GM18505 (cell line): ENCODE data around the gene DBNDD2.

Experiments used
- ATAC-seq: cut with Tn5 transposase; IDR thresholded peaks from one replicate; pipeline ENCODE4 v1.9.1; 2021; ENCODE audit not compliant: unreplicated experiment
- POLR2A ChIP-seq: IDR thresholded peaks from 4 replicates; pipeline ENCODE4 v1.6.1; 2011; ENCODE audit warnings: borderline replicate concordance; ENCODE audit not compliant: insufficient read depth, insufficient read length; ENCODE audit errors: extremely low read depth

Gene DBNDD2, protein sequence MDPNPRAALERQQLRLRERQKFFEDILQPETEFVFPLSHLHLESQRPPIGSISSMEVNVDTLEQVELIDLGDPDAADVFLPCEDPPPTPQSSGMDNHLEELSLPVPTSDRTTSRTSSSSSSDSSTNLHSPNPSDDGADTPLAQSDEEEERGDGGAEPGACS

DNA sequence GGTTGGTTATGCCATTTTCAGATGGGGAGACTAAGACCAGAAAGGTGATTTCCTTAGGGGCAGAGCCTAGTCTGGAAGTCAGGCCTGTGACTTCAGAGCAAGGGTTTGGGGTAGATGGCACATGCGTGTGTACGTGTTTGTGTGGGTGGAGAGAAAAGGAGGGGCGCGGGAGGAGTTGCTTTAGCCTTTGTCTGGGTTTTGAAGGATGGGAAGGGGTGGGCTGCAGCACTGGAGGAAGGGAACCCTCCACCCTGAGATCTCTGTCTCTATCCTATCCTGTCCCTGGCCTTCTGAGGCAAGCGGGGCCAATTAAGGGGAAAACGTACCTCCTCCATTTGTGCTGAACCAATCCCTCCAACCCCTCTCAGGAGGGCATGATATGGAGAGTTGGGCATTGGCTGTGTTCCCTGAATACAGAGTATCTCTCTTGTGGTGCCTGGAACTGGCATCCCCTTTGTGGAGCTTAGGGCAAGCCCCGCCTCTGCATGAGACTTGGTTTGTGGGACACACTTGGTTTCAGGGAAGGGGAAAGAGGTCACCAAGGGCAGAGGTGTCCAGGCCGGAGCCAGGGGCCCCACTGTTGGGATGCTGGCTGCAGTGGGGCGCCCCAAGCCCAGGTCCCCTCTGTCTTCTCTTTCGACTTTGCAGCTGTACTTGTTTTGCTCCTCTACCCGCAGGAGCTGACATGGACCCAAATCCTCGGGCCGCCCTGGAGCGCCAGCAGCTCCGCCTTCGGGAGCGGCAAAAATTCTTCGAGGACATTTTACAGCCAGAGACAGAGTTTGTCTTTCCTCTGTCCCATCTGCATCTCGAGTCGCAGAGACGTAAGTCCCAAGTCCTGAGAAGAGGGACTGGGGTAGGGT, at the start of gene DBNDD2:
DBNDD2 (plus strand) TSS at position 507 of the 863 bp plus-strand sequence; CDS start at position 686, 179 bp downstream.
- no peak for TF ChIP-seq POLR2A
- ATAC-seq: no peak

DNA sequence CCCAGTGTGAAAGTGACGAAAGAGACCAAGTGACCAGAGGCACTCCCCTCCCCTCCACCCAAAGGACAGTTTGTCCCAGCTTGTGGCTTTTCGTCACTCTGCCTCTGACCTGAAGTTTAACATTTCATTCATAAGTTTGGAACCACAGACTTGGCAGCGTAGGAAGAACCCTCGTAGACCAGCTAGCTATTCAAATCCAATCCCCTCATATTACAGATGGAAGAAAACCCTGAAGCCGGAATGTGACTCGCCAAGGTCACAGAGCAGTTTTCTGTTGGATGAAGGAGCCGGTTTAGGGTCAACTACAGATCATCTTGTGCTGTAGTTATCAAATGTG, 49.1 kb upstream of the DBNDD2 start:
- TF ChIP-seq POLR2A: no peak
- ATAC-seq: no peak

DNA sequence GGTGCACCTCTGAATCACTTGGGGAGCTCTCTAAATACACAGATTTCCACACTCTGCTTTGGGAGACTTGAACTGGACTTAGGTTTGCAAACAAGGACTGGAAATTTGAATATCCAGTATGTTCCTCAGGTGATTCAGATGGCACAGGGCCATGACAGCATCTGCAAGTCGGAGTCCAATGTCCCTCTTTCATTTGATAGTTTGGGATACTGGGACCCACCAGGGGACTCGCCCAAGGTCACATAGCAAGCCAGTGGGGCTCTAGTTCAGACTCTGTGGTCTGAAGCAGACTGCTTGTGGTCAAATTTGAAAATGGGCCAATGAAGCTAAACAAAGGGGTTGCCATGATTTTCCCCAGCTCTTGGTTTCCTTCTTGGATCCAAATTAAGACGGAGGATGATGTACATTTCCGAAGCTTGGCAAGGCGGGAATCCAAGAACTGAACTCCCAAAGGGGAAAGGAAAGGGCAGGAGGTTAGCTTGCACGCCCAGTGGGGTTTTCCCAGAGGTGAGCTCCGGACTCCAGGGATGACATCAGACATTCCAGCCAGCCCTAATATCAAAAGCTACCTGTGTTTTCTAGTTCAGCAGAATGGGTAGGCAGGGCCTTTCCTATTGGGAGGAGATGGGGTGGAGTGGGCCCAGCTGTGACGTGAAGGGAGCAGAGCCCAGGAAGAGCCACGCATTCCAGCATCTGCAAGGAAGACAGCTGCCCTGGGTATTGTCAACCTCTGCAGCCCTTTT, 48.5 kb upstream of the DBNDD2 start:
- no peak for TF ChIP-seq POLR2A
- ATAC-seq: no peak

DNA sequence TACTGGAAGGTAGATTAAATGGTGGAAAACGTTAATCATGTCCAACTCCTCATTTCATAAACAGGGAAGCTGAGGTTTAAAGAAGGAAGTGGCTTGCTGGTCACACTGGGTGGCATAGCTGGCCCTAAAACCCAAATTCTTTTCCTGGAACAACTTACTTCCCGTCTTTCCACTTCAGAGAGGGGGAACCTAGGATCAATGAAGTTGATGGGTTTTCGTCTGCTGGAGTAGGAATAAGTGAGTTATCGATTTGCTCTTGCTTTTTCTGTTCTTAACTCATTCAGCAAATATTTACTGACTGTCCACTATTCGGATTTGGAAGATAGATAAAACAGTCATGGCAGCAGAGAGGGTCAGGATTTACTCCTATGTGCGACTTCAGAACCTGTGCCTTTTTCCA, 46.3 kb upstream of the DBNDD2 start:
- no peak for ATAC-seq
- TF ChIP-seq POLR2A: no peak

DNA sequence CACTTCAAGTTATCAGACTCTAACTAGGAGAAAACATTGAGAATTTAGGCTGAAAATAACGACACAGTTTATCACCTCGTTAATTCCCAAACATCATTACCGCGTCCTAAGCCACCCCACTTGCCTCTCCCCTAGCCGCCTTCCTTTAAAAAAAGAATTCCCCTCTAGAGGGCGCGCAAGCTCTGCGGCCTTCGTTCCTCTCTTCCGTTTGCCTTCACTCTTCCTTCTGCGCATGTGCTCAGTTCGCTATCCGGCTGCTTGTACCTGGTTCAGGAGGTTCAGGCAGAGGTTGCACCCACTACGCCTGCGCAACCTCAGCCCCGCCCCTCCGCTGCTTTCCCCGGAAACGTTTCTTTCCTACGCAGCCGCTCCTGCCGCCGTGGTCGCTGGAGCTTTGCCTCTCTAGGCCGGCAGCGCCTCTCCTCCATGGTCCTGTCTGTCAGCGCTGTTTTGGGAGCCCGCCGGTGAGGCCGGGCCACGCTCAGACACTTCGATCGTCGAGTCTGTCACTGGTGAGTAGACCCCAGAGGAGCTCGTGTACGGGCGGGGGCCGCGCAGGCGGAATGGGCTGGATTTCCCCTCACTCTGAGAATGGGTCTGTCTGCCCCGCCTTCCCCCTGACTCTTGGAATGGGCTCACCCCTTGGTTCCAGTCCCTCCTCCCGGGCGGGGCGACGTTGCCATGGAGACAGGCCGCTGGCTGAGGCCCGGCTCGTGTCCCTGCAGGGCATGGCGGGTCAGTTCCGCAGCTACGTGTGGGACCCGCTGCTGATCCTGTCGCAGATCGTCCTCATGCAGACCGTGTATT, 45.1 kb upstream of the DBNDD2 start, which contains the start of gene SYS1:
SYS1 (plus strand) TSS at position 353 of the 807 bp plus-strand sequence; CDS start at position 729, 376 bp downstream.
- TF ChIP-seq POLR2A: peak; percentile 88
- ATAC-seq: peak; percentile 82

DNA sequence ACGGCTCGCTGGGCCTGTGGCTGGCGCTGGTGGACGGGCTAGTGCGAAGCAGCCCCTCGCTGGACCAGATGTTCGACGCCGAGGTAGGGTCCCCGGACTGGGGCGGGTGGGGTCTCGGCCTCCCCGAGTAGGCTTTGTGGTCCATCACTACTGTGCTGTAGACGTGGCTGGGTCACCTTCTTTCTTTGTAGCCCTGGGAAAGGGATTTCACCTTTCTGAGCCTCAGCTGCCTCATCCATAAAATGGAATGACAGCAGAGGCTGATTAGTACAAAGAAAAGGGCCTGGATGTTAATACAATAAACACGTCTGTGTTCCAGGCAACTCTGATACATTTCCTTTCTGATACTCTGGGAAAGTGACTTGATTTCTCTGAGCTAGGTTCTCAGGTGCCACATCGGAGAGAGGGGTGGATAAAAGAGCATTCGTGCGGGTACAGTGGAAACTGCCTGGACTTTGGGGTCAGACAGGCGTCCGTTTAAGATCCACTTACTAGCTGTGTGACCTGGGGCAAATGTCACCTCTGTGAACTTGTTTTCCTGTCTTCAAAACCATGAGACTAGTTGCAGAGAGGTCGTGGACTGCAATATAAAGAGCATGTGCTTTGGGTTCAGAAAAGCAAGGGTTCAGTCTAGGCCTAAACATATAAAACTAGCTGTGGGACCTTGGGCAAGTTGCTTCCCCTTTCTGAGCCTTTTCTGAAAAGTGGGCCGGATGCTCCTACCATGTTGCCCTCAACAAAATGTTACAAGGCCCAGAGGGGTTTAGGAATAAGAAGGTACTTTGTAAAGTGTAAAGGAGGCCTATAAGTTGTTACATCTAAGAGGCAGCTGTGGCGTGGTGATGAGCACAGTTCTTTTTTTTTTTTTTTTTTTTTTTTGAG, 44.2 kb upstream of the DBNDD2 start:
- no peak for TF ChIP-seq POLR2A
- no peak for ATAC-seq

DNA sequence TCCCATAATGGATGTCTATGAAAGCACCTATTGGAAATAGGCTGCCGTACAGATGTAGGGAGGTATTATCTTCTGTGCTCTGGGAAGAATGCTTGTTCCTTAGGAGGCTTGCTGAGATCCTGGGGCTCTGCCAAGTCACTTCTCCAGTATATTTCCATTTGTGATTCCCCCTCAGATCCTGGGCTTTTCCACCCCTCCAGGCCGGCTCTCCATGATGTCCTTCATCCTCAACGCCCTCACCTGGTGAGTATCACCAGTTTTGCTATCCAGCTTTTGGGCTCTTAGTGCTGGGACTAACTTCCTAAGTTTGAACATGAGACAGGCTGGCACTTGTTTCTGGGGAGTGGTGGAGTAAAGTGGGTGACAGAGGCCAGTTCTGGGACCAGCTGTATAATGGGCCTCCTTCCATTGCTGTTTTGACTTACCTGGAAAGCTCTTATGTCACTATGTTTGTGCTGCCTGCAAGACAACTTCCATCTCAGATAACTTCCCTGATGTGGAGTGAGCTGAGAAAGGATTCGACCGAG, 42.6 kb upstream of the DBNDD2 start:
- no peak for TF ChIP-seq POLR2A
- ATAC-seq: no peak

DNA sequence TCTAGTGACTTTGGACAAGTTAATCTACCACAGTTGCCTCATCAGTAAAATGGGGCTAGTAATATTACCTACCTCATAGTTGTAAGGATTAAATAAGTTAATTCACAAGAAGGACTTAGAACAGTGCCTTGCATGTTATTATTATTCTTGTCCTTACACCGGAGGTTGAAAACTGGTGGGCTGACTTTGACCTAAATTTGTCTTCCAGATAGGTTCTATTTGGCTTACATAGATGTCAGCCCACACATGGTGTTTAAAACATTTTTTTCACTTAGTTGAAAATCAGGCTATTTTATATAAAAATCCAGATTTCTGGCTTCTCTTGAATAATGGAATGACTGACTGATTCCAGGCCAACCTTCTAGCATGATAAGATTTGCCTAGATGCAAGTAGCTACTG, 41.9 kb upstream of the DBNDD2 start:
- no peak for ATAC-seq

DNA sequence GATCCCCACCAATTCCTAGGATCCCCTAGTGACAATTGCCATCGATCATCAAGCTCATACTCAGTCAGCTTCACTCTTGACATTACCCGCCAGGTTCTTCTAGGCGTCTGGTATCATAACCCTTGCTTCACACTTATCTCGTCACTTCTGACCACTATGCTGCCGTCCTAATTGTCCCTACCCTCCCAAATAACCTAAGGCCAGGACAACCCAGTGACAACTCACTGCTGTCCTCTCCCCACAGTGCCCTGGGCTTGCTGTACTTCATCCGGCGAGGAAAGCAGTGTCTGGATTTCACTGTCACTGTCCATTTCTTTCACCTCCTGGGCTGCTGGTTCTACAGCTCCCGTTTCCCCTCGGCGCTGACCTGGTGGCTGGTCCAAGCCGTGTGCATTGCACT, 41.5 kb upstream of the DBNDD2 start:
- TF ChIP-seq POLR2A: no peak
- no peak for ATAC-seq

More for the DNA sequence above, 41.9 kb upstream of the DBNDD2 start:
- no peak for TF ChIP-seq POLR2A

DNA sequence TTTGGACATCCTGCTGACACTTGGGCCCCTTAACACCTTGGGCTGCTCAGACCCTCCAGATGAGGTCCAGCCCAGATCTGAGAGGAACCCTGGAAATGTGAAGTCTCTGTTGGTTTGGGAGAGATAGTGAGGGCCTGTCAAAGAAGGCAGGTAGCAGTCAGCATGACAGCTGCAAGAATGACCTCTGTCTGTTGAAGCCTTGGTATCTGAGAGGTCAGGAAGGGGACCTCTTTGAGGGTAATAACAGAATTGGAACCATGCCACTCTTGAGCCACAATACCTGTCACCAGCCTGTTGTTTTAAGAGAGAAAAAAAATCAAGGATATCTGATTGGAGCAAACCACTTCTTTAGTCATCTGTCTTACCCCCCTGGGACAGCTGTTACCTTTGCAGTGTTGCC, 41.0 kb upstream of the DBNDD2 start:
- TF ChIP-seq POLR2A: no peak
- ATAC-seq: no peak

DNA sequence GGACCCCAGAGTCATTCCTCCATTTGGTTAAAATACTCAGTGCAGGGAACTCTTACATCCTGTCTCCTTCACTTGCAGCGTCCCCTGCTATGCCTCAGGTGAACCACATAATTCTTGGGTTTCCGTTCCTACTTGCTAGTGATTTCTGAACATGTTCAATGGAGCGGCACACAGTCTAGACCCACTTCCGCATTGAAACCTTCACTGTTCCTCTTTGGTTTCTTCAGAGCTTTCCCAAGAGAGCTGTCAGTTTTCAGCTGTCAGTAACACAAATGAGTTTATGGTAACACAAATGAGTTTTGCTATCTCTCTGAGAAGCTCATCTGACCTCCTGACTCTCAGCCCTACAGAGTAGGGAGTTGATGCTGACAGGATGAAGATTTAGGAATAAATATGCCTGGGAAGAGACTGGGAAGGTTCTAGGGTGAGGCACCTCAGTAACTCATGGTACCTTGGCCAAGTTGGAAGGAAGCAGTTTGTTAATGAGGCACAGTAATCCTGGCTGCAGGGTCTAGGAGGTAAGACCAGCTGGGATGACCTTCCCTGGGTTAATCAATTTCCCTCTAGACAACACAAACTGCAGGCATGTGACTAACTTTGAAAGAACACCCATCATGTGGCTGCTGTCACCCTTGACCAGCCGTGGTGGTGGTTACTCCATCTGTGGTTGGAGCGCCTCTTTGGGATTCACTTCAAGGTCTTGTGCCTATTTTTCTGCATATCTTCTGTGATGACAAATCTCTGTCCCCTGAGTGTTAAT, 39.7 kb upstream of the DBNDD2 start:
- peak; percentile 67 for ATAC-seq
- no peak for TF ChIP-seq POLR2A
